GM12874 (cell line): ENCODE measurements around the gene DCAF17.
A peak's percentile ranks its signal among the peaks of the same experiment; 100 is the strongest.

Experiments
- TF ChIP-seq, protein P1 (sequence below): IDR thresholded peaks from 2 replicates; pipeline ENCODE4 v1.5.1; 2011; ENCODE audit warnings: low read depth, mild to moderate bottlenecking, control low read depth, low read length, moderate library complexity; ENCODE audit not compliant: insufficient read depth

The DCAF17 gene

DNA sequence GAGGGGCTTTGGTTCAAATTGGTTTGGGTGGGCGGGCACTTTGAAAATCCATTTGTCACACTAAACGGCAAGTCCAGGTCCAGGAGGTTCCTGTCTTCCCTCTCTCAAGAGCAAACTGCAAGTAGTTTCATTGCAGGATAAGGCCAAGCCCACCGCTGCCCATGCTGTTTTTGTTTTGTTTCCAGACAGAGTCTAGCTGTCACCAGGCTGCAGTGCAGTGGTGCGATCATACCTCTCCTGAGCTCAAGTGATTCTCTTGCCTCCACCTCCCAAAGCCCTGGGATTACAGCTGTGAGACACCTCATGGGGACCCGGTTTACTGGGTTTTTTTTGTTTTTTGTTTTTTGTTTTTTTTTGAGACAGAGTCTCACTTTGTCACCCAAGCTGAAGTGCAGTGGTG, 86.4 kb downstream of the DCAF17 start:
- TF ChIP-seq, protein P1, sequence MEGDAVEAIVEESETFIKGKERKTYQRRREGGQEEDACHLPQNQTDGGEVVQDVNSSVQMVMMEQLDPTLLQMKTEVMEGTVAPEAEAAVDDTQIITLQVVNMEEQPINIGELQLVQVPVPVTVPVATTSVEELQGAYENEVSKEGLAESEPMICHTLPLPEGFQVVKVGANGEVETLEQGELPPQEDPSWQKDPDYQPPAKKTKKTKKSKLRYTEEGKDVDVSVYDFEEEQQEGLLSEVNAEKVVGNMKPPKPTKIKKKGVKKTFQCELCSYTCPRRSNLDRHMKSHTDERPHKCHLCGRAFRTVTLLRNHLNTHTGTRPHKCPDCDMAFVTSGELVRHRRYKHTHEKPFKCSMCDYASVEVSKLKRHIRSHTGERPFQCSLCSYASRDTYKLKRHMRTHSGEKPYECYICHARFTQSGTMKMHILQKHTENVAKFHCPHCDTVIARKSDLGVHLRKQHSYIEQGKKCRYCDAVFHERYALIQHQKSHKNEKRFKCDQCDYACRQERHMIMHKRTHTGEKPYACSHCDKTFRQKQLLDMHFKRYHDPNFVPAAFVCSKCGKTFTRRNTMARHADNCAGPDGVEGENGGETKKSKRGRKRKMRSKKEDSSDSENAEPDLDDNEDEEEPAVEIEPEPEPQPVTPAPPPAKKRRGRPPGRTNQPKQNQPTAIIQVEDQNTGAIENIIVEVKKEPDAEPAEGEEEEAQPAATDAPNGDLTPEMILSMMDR, result no peak

DNA sequence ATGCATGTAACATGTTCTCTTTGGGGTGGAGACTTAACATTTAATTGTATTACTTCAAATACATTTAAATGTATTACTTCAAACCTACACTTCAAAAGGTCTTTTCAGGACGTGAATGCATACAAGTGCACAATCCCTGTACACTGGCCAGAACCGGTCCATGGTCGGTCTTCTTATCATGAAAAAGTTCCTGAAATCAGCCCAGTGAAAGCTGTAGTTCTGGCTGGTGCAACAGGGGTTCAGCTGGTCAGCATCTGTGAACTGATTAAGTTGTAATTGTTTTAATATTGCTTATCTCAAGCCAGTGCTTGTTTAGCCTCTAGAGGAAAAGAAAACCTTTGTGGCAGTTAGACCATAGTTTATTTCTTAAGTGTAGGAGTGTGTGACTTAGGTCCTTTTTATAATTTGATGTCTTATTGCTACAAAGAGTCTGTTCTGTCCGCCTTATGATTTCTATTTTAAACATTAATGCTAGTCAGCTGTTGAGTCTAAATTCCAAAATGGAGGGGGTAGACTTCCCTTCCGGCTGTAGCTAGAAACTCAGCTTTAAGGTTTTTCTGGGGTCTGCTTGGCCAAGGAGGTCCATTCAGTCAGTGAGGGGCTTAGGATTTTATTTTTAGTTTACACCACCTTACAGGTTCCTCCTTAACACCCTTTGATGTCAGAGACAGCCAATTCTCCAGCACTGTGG, 87.5 kb downstream of the DCAF17 start:
- TF ChIP-seq, protein P1, result no peak

DNA sequence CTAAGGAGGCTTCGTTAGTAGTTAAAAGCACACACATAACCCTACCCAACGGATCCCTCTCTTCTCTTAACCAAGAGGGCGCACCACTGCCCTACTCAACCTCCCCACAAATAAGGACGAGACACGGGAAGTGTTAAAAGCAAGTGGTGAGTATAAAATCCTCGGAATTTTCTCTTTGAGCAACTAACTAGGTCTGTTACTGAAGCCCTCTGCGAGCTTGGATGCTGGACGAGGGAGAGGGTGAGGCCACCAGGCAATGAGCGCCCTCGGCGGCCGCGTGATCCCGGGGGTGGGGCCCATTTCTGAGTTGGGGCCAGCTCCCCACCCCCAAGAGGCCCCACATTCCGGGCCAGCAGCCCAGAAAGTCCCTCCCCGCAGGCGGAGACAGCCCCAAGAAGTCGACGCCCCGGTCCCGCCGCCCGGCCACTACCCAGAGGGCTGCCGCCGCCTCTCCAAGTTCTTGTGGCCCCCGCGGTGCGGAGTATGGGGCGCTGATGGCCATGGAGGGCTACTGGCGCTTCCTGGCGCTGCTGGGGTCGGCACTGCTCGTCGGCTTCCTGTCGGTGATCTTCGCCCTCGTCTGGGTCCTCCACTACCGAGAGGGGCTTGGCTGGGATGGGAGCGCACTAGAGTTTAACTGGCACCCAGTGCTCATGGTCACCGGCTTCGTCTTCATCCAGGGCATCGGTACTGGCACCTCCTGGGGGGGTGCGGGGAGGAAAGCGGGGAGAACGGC, 88.2 kb downstream of the DCAF17 start, which contains the start of gene CYBRD1:
CYBRD1 (plus strand) TSS at position 423 of the 736 bp plus-strand sequence; CDS start at position 495, 72 bp downstream.
- TF ChIP-seq, protein P1, result 0 out of 2 replicates have a peak, but pooled peaks have one; percentile 15

DNA sequence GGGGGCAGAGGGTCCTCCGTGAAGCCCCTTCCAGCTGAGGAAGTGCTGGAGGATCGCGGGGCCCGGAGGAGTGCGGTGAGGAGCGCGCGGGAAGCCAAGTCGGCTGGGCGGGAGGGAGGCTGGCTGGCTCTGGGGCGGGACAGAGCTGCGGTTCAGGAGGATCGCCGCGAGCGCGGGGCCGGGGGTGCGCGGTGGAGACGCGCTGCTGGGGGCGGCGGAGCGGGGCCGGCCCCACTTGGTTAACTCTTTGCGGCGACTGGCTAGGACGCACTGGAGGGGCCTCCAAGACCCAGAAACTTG, 88.7 kb downstream of the DCAF17 start:
- TF ChIP-seq, protein P1, result no peak

DNA sequence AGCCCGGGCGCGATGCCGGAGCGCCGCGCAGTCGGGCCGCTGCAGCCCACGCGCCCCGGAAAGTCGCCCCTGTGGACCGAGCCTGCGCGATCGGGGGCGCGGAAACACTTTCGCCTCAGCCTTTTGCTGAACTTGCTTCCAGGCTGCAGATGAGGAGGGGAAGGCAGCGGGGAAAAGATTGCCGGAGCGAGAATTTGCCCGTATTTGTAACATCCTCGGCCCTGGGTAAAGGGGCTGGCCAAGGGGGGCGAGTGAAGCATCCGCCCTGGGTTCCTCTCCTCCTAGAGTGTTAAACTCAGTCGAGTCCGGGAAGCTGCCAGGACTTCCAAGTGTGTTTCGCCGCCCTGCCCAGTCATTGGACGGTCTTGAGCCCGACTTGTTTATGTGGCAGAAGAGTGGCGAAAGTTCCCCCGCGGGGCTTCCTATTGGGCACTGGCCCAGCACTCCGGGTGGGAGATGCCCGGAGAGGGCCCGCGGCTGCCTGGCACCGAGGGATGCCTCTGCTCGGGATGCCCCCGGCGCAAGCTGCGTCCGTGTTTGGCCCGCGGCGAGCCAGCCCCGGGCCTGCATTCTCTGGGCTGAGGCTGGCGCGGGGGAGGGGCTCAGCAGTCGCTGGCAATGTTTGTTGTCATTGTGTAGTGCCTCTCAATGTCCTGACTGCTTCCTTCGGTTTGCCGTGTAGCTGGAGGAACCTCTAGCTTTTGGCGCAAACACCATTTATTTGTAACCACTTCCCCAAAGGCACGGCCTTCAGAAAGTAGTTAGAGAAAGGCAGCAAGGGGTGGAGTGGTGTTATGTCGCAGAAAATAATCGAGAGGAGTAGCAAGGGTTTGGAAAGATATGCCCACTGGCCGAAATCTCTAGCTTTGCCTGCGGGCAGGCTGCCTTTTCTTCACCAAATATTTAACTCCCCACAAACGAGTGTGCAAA, 89.3 kb downstream of the DCAF17 start:
- TF ChIP-seq, protein P1, result no peak

DNA sequence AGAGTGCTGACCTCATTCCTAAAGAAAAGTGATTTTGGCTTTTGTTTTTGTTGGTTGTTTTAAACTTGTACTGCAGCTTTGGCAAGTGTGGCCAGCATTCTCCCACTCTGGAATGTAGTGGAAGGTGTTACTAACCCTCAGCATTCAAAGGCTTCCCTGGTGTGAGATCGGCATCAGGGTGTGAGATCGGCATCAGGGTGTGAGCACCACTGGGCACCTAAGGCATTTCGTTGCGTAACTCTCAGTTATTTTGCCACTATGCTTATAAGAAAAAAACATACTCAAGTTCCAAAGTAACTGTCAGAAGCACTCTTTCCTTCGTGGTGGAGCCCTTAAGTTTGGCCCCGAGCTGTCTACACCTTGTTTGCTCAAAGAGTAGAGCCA, 90.0 kb downstream of the DCAF17 start:
- TF ChIP-seq, protein P1, result no peak

DNA sequence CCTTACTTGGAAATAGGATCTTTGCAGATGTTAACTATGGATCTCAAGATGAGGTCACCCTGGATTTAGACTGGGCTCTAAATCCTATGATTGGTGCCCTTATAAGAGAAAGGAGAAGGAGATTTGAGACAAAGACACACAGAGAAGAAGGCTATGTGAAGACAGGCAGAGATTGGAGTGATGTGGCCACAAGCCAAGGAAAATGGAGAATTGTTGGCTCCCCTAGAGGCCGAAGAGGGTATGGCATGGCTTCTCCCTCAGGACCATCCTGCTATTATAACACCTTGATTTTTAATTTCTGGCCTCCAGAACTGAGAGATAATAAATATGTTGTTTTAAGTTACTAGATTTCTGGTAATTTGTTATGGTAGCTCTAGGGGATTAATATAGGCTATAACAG, 95.9 kb downstream of the DCAF17 start:
- TF ChIP-seq, protein P1, result peak; percentile 74
